NCI-H69 (cell line): Measurements from ENCODE around the gene MAP3K15.

Experiments
- DNase-seq: peaks from one replicate; lab custom pipeline; 2025; lab: John Stamatoyannopoulos, UW

The MAP3K15 gene

GRCh38 chrX:19392703-19393102 lies 122.6 kb downstream of the MAP3K15 start:
- no peak for DNase-seq

- no peak for DNase-seq
Observed at GRCh38 chrX:19392078-19392477, 123.2 kb downstream of the MAP3K15 start.

- DNase-seq: no peak
Observed at GRCh38 chrX:19389227-19389845, 126.0 kb downstream of the MAP3K15 start.

GRCh38 chrX:19388741-19389140 lies 126.6 kb downstream of the MAP3K15 start:
- no peak for DNase-seq

- no peak for DNase-seq
Observed at GRCh38 chrX:19388064-19388679, 127.1 kb downstream of the MAP3K15 start.

GRCh38 chrX:19386679-19387078 lies 128.6 kb downstream of the MAP3K15 start:
- DNase-seq: no peak

GRCh38 chrX:19382555-19383145 lies 132.7 kb downstream of the MAP3K15 start:
- peak; percentile 49 for DNase-seq

GRCh38 chrX:19381326-19381725 lies 134.0 kb downstream of the MAP3K15 start:
- DNase-seq: no peak

- DNase-seq: no peak
Observed at GRCh38 chrX:19377799-19378198, 137.5 kb downstream of the MAP3K15 start.

- no peak for DNase-seq
Observed at GRCh38 chrX:19375546-19375945, 139.8 kb downstream of the MAP3K15 start.

- DNase-seq: no peak
Observed at GRCh38 chrX:19373351-19373891, 141.9 kb downstream of the MAP3K15 start.

GRCh38 chrX:19372547-19373331 lies 142.6 kb downstream of the MAP3K15 start:
- peak; percentile 63 for DNase-seq

GRCh38 chrX:19372170-19372546 lies 143.2 kb downstream of the MAP3K15 start:
- peak; percentile 66 for DNase-seq

- DNase-seq: no peak
Observed at GRCh38 chrX:19370061-19370460, 145.2 kb downstream of the MAP3K15 start.

GRCh38 chrX:19368576-19368975 lies 146.7 kb downstream of the MAP3K15 start:
- no peak for DNase-seq

GRCh38 chrX:19361701-19362100 lies 153.6 kb downstream of the MAP3K15 start:
- DNase-seq: no peak

GRCh38 chrX:19360903-19361302 lies 154.4 kb downstream of the MAP3K15 start:
- DNase-seq: no peak

GRCh38 chrX:19358521-19358920 lies 156.8 kb downstream of the MAP3K15 start:
- no peak for DNase-seq

GRCh38 chrX:19354625-19355024 lies 160.7 kb downstream of the MAP3K15 start:
- no peak for DNase-seq

- DNase-seq: no peak
Observed at GRCh38 chrX:19350941-19351384, 164.3 kb downstream of the MAP3K15 start.

GRCh38 chrX:19349264-19349663 lies 166.0 kb downstream of the MAP3K15 start:
- no peak for DNase-seq

- no peak for DNase-seq
Observed at GRCh38 chrX:19347916-19348315, 167.4 kb downstream of the MAP3K15 start.
